HG02623 (cell line): Measurements from ENCODE around the gene DEAF1.
"Not testable (repeated sequence)": the region's sequence is repeated elsewhere in the genome, so short reads cannot be mapped to it uniquely, and the experiment has no call there.

Source experiments
- ATAC-seq: cut with Tn5 transposase; IDR thresholded peaks from one replicate; pipeline ENCODE4 v1.9.1; 2021; ENCODE audit warnings: moderate library complexity; ENCODE audit not compliant: unreplicated experiment

DEAF1 gene

GRCh38 chr11:694563-695287 is at the start of gene DEAF1:
DEAF1 (minus strand) TSS chr11:695222; CDS start chr11:695047, 175 bp downstream.
- ATAC-seq, result peak; percentile 75

GRCh38 chr11:742571-743201 is 47.7 kb upstream of the DEAF1 start:
- no peak for ATAC-seq

GRCh38 chr11:742156-742546 is 47.1 kb upstream of the DEAF1 start:
- no peak for ATAC-seq

- not testable (repeated sequence) for ATAC-seq
Observed at GRCh38 chr11:737899-738298, 42.9 kb upstream of the DEAF1 start.

- no peak for ATAC-seq
Observed at GRCh38 chr11:737366-737765, 42.3 kb upstream of the DEAF1 start.

- not testable (repeated sequence) for ATAC-seq
Observed at GRCh38 chr11:734541-734940, 39.5 kb upstream of the DEAF1 start.

GRCh38 chr11:733072-733471 is 38.0 kb upstream of the DEAF1 start:
- no peak for ATAC-seq

- no peak for ATAC-seq
Observed at GRCh38 chr11:729492-730074, 34.6 kb upstream of the DEAF1 start.

GRCh38 chr11:728901-729491 is 34.0 kb upstream of the DEAF1 start:
- no peak for ATAC-seq

GRCh38 chr11:727859-728748 is 33.1 kb upstream of the DEAF1 start:
- no peak for ATAC-seq

- ATAC-seq, result no peak
Observed at GRCh38 chr11:727281-727701, 32.3 kb upstream of the DEAF1 start.

- no peak for ATAC-seq
Observed at GRCh38 chr11:726278-727220, 31.5 kb upstream of the DEAF1 start.

GRCh38 chr11:725624-726202 is 30.7 kb upstream of the DEAF1 start:
- no peak for ATAC-seq

GRCh38 chr11:724778-725386 is 29.9 kb upstream of the DEAF1 start:
- no peak for ATAC-seq

GRCh38 chr11:724049-724777 is 29.2 kb upstream of the DEAF1 start:
- ATAC-seq, result no peak

- no peak for ATAC-seq
Observed at GRCh38 chr11:723120-723883, 28.3 kb upstream of the DEAF1 start.

GRCh38 chr11:722346-722811 is 27.4 kb upstream of the DEAF1 start:
- no peak for ATAC-seq
